Measurements from ENCODE around the gene KLHL22.
"Not testable (repeated sequence)": the region's sequence is repeated elsewhere in the genome, so short reads cannot be mapped to it uniquely, and the experiment has no call there.

KLHL22 gene

DNA sequence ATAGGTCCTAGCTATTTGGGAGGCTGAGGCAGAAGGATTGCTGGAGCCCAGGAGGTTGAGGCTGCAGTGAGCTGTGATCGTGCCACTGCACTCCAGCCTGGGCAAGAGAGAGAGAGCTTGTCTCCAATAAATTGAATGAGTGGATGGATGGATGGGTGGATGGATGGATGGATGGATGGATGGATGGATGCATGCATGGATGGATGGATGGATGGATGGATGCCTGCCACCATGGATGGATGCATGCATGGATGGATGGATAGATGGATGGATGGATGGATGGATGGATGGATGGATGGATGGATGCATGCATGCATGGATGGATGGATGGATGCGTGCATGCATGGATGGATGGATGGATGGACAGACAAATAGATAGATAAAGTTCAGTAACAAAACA lies 25.1 kb downstream of the KLHL22 start:
- not testable (repeated sequence) for H3K27ac ChIP-seq (ENCODE audit: low read depth, low read length); H3K4me3 ChIP-seq (ENCODE audit: low read depth in 1 of 2, low read length in 2 of 2)

DNA sequence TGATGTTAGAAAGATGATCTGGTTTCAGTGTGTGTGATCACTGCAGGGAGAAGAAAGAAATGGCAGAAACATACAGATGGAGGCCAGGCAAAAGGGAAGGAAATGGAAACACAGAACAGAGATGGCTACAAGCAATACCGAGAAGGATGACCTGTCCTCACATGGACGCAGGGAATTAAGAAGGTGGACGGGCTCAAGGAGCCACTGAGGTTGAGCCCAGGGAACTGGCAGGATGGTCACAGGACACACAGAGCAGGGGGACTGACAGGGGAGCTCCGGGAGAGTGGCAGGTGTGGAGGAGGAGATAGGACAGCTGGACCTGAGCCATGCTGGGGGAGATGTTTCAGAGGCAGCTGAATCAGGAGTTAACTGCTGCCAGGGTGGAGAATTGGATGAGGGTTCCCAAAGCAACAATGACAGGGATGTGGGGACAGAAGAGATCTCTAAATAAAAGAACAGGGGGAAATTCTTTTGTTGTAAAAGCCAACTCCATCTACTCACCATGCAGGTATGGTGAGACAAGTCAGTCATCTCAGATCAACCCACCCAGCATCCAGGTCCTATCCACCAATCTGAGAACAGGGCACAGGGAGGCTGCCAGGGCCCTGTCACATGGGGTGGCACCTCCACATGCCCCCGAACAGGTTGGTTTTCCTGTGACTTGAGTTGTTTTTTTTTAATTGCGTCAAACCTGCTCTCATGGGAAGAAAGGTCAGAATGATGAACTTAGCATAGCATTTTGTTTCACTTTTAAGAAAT lies 26.3 kb downstream of the KLHL22 start:
- H3K4me3 ChIP-seq (ENCODE audit: low read depth in 1 of 2, low read length in 2 of 2) = no peak overlapping the region
- H3K4me1 ChIP-seq (ENCODE audit: control insufficient read depth in 1 of 2, insufficient read depth in 2 of 2, low read length in 2 of 2) = peaks cover 3 to 5% of the 10 kb centered on the region in 2 donors
- no peaks in the 10 kb centered on the region for H3K9me3 ChIP-seq (ENCODE audit: control insufficient read depth in 1 of 2, low read length in 2 of 2)
- no peaks in the 10 kb centered on the region for H3K27me3 ChIP-seq (ENCODE audit: control insufficient read depth in 1 of 2, insufficient read depth in 2 of 2, low read length in 2 of 2)
- H3K9ac ChIP-seq (ENCODE audit: low read depth in 1 of 2, low read length in 2 of 2) = no peak overlapping the region
- H3K27ac ChIP-seq (ENCODE audit: low read depth, low read length) = no peak overlapping the region
- peaks cover 3 to 22% of the 10 kb centered on the region in 2 donors for H3K36me3 ChIP-seq (ENCODE audit: control insufficient read depth in 1 of 2, insufficient read depth in 2 of 2, low read length in 2 of 2)

More for the DNA sequence above, 25.1 kb downstream of the KLHL22 start:
- not testable (repeated sequence) for H3K9me3 ChIP-seq (ENCODE audit: control insufficient read depth in 1 of 2, low read length in 2 of 2); H3K9ac ChIP-seq (ENCODE audit: low read depth in 1 of 2, low read length in 2 of 2); H3K4me1 ChIP-seq (ENCODE audit: control insufficient read depth in 1 of 2, insufficient read depth in 2 of 2, low read length in 2 of 2); H3K27me3 ChIP-seq (ENCODE audit: control insufficient read depth in 1 of 2, insufficient read depth in 2 of 2, low read length in 2 of 2)
- H3K36me3 ChIP-seq (ENCODE audit: control insufficient read depth in 1 of 2, insufficient read depth in 2 of 2, low read length in 2 of 2) = peaks cover 3 to 11% of the 10 kb centered on the region in 2 donors

DNA sequence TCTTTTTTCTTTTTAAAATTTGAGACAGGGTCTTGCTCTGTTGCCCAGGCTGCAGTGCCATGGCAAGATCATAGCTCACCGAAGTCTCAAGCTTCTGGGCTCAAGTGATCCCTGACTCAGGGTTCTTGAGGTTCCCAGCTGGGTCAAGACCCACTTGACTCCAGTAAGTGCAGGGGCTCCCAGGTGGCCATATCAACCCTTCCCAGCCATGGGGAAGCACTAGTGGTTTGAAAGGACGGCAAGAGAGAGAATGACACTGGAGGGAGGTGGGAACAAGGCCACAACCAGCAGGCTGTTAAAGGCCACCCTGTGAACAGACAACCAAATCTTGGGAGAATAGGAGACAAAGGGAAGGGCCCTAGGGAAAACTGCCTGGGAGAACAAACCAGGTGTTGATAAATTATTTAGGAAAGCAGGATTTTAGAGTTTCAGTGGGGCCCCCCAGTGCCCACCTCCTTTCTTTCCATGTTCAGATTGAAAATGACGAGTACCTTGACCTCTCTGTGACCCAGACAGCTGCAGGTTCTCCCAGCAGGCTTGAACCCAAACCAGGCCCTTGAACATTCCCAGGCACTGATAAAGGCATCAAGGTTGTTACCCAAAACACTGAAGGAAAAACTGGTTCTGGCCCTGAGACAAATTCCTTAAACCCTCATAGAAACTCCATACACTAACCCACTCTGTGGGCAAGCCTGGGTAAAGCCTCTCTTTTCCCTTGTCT lies 28.8 kb downstream of the KLHL22 start:
- Histone ChIP-seq H3K27ac (ENCODE audit: low read depth, low read length) (no peak overlapping the region), H3K36me3 (ENCODE audit: control insufficient read depth in 1 of 2, insufficient read depth in 2 of 2, low read length in 2 of 2) (peaks cover 7 to 25% of the 10 kb centered on the region in 2 donors), H3K9me3 (ENCODE audit: control insufficient read depth in 1 of 2, low read length in 2 of 2) (no peaks in the 10 kb centered on the region), H3K9ac (ENCODE audit: low read depth in 1 of 2, low read length in 2 of 2) (no peak overlapping the region), H3K27me3 (ENCODE audit: control insufficient read depth in 1 of 2, insufficient read depth in 2 of 2, low read length in 2 of 2) (no peaks in the 10 kb centered on the region), H3K4me3 (ENCODE audit: low read depth in 1 of 2, low read length in 2 of 2) (no peak overlapping the region), H3K4me1 (ENCODE audit: control insufficient read depth in 1 of 2, insufficient read depth in 2 of 2, low read length in 2 of 2) (peaks cover 12 to 17% of the 10 kb centered on the region in 2 donors)

DNA sequence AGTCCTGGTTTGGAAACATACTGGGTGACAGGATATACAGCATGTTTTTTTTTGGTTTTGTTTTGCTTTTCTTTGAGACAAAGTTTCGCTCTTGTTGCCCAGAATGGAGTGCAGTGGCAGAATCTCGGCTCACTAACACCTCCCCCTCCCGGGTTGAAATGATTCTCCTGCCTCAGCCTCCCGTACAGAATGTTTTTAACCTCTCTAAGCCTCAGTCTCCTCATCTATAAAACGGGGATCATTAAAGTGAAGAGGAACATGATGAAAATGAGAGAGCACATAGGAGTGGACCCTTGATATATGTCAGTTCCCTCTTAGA lies 29.9 kb downstream of the KLHL22 start:
- Histone ChIP-seq H3K4me3 (ENCODE audit: low read depth in 1 of 2, low read length in 2 of 2) (no peak overlapping the region), H3K27ac (ENCODE audit: low read depth, low read length) (no peak overlapping the region), H3K4me1 (ENCODE audit: control insufficient read depth in 1 of 2, insufficient read depth in 2 of 2, low read length in 2 of 2) (peaks cover 12 to 17% of the 10 kb centered on the region in 2 donors), H3K9me3 (ENCODE audit: control insufficient read depth in 1 of 2, low read length in 2 of 2) (no peaks in the 10 kb centered on the region), H3K27me3 (ENCODE audit: control insufficient read depth in 1 of 2, insufficient read depth in 2 of 2, low read length in 2 of 2) (no peaks in the 10 kb centered on the region), H3K9ac (ENCODE audit: low read depth in 1 of 2, low read length in 2 of 2) (no peak overlapping the region), H3K36me3 (ENCODE audit: control insufficient read depth in 1 of 2, insufficient read depth in 2 of 2, low read length in 2 of 2) (peaks cover 3 to 17% of the 10 kb centered on the region in 2 donors)

DNA sequence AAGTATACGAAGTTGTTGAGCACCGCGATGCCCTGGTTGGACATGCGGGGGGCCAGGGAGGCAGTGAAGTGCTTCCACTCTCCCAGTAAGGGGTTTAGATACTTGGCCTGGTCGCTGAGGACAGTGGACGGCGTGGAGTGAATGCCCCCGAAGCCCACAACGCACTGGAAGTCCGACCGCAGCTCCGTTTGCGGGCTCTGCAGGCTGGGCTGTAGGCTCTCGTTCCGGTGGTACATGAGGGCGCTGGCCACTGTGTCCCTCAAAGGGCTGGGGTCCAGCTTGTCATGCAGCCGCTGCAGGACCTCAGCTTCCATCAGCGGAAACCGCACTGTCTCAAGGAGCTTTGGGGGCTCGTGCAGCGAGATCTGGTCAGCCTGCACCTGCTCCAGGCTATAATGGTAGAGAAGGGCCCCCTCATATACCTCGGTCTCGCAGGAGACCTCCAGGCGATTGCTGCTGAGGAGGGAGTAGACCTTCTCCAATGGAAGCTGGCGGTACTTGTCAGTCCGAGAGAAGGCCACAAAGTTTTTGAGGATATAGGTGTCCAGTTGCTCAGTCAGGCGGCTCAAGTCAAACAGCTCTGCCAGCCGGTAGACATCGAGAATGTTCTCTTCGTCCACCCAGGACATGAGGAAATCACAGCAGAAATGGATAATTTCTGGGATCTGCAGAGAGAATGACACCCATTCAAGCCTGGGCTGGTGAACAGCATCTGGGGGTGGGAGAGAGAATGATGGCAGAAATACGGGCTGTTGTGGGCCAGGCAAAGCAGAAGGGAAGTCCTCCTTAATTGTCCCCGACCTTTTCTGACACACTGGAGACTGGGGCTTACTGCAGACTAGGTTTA lies 30.5 kb downstream of the KLHL22 start:
- peaks cover 3 to 13% of the 10 kb centered on the region in 2 donors for H3K36me3 ChIP-seq (ENCODE audit: control insufficient read depth in 1 of 2, insufficient read depth in 2 of 2, low read length in 2 of 2)
- H3K27me3 ChIP-seq (ENCODE audit: control insufficient read depth in 1 of 2, insufficient read depth in 2 of 2, low read length in 2 of 2) = no peaks in the 10 kb centered on the region
- H3K4me3 ChIP-seq (ENCODE audit: low read depth in 1 of 2, low read length in 2 of 2) = no peak overlapping the region
- H3K9ac ChIP-seq (ENCODE audit: low read depth in 1 of 2, low read length in 2 of 2) = no peak overlapping the region
- peaks cover 12 to 17% of the 10 kb centered on the region in 2 donors for H3K4me1 ChIP-seq (ENCODE audit: control insufficient read depth in 1 of 2, insufficient read depth in 2 of 2, low read length in 2 of 2)
- H3K9me3 ChIP-seq (ENCODE audit: control insufficient read depth in 1 of 2, low read length in 2 of 2) = no peaks in the 10 kb centered on the region
- no peak overlapping the region for H3K27ac ChIP-seq (ENCODE audit: low read depth, low read length)

DNA sequence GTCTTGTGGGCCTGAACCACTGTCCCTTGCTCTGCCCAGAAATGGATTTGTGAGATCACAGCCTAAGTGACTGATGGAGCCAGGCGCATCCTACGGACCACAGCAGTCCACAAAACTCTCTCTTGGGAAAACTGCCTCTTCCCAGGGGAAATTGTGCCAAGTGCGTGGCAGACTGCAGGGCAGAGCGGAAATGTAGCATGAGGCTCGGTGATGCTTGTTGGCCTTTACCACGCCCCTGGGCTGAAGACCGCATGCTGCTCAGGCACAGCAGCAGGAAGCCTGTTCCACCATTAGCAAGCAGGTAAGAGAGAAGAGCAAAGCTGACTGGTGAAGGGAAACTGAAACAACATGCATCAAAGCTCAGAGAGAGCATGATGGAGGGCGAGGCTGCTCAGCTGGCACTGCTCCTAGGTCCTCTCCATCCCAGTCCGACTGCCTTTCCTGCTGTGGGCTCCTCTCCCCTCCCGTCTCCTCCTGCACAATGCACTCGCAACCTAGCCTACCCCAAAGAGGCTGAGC lies 31.4 kb downstream of the KLHL22 start:
- Histone ChIP-seq H3K9ac (ENCODE audit: low read depth in 1 of 2, low read length in 2 of 2) (no peak overlapping the region), H3K9me3 (ENCODE audit: control insufficient read depth in 1 of 2, low read length in 2 of 2) (no peaks in the 10 kb centered on the region), H3K36me3 (ENCODE audit: control insufficient read depth in 1 of 2, insufficient read depth in 2 of 2, low read length in 2 of 2) (peaks cover 3 to 18% of the 10 kb centered on the region in 2 donors), H3K4me1 (ENCODE audit: control insufficient read depth in 1 of 2, insufficient read depth in 2 of 2, low read length in 2 of 2) (peaks cover 12 to 17% of the 10 kb centered on the region in 2 donors), H3K27me3 (ENCODE audit: control insufficient read depth in 1 of 2, insufficient read depth in 2 of 2, low read length in 2 of 2) (no peaks in the 10 kb centered on the region), H3K27ac (ENCODE audit: low read depth, low read length) (no peak overlapping the region), H3K4me3 (ENCODE audit: low read depth in 1 of 2, low read length in 2 of 2) (peak overlapping the region in 1 of 2 donors; percentile 0)

DNA sequence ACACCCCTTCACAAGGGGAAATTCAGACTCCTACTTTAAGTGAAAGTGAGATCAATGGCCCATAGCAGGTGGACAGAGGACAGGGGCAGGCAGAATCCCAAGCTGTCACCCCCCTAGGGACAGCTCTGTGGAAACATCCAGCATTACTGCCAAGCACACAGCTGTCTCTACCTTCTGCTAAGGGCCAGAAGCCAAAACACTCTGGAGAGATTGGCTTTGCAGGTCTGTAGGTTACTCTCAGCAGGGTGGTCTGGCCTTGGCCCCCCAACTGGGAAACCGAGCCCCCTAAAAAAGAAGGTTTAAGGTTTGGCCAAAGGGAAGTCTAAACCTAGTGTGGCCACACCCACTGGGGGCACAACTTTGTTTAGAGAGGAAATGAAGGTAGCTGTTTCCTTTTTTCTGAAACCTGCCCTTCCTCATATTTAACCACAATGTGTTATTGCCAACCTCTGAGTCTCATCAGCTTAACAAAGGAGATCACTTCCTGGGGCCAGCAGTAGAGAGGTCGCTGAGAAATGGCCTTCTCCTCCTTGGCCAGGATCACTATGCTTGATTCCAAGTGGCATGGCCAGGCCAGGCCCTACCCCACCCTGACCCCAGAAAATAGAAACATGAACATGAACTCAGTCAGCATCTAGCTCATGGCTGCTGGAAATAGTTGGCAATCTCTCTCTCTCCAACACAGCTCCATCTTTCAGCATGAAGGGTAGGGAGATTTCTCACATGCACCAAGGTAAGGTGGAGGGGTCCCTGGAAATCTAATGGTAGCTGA lies 32.1 kb downstream of the KLHL22 start:
- Histone ChIP-seq H3K4me3 (ENCODE audit: low read depth in 1 of 2, low read length in 2 of 2) (peak overlapping the region in 1 of 2 donors; percentile 0), H3K36me3 (ENCODE audit: control insufficient read depth in 1 of 2, insufficient read depth in 2 of 2, low read length in 2 of 2) (peaks cover 3 to 18% of the 10 kb centered on the region in 2 donors), H3K4me1 (ENCODE audit: control insufficient read depth in 1 of 2, insufficient read depth in 2 of 2, low read length in 2 of 2) (peaks cover 12 to 17% of the 10 kb centered on the region in 2 donors), H3K9ac (ENCODE audit: low read depth in 1 of 2, low read length in 2 of 2) (no peak overlapping the region), H3K27me3 (ENCODE audit: control insufficient read depth in 1 of 2, insufficient read depth in 2 of 2, low read length in 2 of 2) (no peaks in the 10 kb centered on the region), H3K9me3 (ENCODE audit: control insufficient read depth in 1 of 2, low read length in 2 of 2) (no peaks in the 10 kb centered on the region), H3K27ac (ENCODE audit: low read depth, low read length) (peak overlapping the region; percentile 49)

DNA sequence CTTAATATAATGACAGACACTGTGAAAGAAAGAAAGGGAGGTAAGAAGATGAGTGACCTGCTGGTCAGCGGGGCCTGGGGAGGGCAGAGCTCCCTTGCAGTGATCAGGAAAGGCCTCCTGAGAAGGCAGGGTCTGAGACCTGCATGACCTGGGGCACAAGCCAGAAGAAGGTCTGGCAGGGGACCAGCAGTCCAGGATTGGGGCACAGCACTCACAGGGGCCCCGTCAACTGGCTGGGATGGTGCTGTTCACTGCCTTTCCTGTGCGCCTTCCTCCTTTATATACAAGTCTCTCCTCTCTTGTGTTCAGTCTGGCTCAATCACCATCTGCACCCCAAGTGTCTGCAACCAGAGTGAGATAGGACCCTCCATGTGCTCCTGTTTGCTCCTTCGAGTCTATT lies 35.7 kb downstream of the KLHL22 start:
- no peaks in the 10 kb centered on the region for H3K27me3 ChIP-seq (ENCODE audit: control insufficient read depth in 1 of 2, insufficient read depth in 2 of 2, low read length in 2 of 2)
- H3K27ac ChIP-seq (ENCODE audit: low read depth, low read length) = no peak overlapping the region
- H3K4me1 ChIP-seq (ENCODE audit: control insufficient read depth in 1 of 2, insufficient read depth in 2 of 2, low read length in 2 of 2) = peaks cover 15 to 17% of the 10 kb centered on the region in 2 donors
- peaks cover 8 to 22% of the 10 kb centered on the region in 2 donors for H3K36me3 ChIP-seq (ENCODE audit: control insufficient read depth in 1 of 2, insufficient read depth in 2 of 2, low read length in 2 of 2)
- no peak overlapping the region for H3K9ac ChIP-seq (ENCODE audit: low read depth in 1 of 2, low read length in 2 of 2)
- H3K9me3 ChIP-seq (ENCODE audit: control insufficient read depth in 1 of 2, low read length in 2 of 2) = no peaks in the 10 kb centered on the region
- H3K4me3 ChIP-seq (ENCODE audit: low read depth in 1 of 2, low read length in 2 of 2) = no peak overlapping the region

DNA sequence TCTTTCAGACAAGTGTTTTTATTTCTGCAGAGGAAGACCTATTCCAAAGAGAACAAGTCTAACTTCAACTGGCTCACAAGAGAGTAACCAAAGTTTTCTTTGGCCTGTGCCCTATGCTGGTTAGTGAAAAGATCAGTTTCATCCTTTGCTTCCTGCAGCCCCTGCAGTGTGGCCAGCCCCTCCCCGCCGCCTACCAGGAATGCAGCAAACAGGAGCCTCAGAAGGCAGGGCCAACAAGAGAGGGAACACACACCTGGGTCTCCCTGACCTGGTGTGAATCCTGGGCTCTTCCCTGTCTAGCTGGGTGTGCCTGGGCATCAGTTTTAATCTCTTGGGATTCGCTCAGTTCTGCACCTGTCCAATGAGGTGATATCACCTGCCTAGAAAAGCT lies 36.4 kb downstream of the KLHL22 start:
- Histone ChIP-seq H3K4me3 (ENCODE audit: low read depth in 1 of 2, low read length in 2 of 2) (no peak overlapping the region), H3K27ac (ENCODE audit: low read depth, low read length) (no peak overlapping the region), H3K9ac (ENCODE audit: low read depth in 1 of 2, low read length in 2 of 2) (no peak overlapping the region), H3K9me3 (ENCODE audit: control insufficient read depth in 1 of 2, low read length in 2 of 2) (no peaks in the 10 kb centered on the region), H3K36me3 (ENCODE audit: control insufficient read depth in 1 of 2, insufficient read depth in 2 of 2, low read length in 2 of 2) (peaks cover 8 to 15% of the 10 kb centered on the region in 2 donors), H3K27me3 (ENCODE audit: control insufficient read depth in 1 of 2, insufficient read depth in 2 of 2, low read length in 2 of 2) (no peaks in the 10 kb centered on the region), H3K4me1 (ENCODE audit: control insufficient read depth in 1 of 2, insufficient read depth in 2 of 2, low read length in 2 of 2) (peaks cover 9 to 13% of the 10 kb centered on the region in 2 donors)
